GM10266 (cell line): Measurements from ENCODE around the gene TRPM2.

Source experiments
- DNase-seq: peaks from one replicate; pipeline ENCODE4 v3.0.0; 2012; ENCODE audit errors: extremely low spot score
- CTCF ChIP-seq: IDR thresholded peaks from 2 replicates; pipeline ENCODE4 v1.5.1; 2012; ENCODE audit warnings: mild to moderate bottlenecking, low read depth; ENCODE audit not compliant: control insufficient read depth, insufficient read depth; ENCODE audit errors: missing control alignments

Gene TRPM2

GRCh38 chr21:44322621-44323325 lies 30.6 kb upstream of the TRPM2 start:
- TF ChIP-seq CTCF: no peak
- no peak for DNase-seq

DNA sequence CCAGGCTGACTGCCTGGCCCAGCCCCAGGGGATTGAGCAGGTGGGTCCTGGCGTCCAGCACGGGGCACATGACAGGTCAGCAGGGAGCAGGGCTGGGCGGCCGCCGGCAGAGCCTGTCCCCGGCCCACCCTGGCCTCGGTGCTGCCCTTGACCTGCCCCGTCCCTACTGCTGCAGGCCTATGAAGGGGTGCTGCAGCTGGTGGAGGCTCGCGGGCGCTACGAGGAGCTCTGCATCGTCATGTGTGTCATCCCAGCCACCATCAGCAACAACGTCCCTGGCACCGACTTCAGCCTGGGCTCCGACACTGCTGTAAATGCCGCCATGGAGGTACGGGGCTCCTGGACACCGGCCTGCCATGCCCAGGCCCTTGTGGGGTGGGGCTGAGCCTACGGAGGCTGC lies 29.8 kb upstream of the TRPM2 start:
- TF ChIP-seq CTCF: no peak
- no peak for DNase-seq

DNA sequence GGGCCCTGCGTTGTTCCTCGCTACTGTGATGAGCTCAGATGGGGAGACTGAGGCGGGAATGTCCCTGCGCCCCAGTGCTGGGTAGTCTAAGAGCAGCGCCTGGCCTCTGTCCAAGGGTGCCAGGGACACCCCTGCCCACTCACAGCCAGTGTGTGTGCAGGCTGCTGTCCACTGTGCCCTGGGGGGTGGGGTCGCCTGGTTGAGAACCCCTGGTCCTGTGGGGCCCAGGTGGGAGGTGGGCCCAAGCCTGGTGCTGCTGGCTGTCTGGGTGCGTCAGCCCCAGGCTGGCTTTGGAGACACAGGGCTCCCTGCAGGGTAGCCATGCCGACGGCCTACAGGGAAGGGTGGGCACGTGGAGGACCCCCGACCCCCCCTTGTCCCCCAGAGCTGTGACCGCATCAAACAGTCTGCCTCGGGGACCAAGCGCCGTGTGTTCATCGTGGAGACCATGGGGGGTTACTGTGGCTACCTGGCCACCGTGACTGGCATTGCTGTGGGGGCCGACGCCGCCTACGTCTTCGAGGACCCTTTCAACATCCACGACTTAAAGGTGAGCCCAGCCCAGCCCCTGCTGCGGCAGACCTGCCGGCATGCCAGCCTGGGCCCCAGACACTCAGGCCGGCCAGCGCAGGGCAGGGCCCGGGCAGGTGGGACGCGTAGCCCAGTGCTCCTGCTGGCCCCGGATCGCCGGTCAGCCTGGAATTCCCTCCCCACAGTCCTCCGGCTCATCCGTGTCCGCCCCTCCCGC lies 29.1 kb upstream of the TRPM2 start:
- no peak for DNase-seq
- no peak for TF ChIP-seq CTCF

DNA sequence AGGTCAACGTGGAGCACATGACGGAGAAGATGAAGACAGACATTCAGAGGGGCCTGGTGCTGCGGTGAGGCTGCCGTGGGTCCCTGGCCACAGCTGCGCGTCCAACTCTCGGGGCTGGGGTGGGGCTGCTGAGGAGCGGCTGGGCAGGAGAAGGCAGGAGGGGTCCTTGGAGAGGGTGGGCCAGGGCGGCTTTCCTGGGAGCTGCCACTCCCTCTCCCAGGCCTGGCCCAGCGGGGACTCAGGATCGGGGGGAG lies 28.6 kb upstream of the TRPM2 start:
- TF ChIP-seq CTCF: no peak
- DNase-seq: no peak

DNA sequence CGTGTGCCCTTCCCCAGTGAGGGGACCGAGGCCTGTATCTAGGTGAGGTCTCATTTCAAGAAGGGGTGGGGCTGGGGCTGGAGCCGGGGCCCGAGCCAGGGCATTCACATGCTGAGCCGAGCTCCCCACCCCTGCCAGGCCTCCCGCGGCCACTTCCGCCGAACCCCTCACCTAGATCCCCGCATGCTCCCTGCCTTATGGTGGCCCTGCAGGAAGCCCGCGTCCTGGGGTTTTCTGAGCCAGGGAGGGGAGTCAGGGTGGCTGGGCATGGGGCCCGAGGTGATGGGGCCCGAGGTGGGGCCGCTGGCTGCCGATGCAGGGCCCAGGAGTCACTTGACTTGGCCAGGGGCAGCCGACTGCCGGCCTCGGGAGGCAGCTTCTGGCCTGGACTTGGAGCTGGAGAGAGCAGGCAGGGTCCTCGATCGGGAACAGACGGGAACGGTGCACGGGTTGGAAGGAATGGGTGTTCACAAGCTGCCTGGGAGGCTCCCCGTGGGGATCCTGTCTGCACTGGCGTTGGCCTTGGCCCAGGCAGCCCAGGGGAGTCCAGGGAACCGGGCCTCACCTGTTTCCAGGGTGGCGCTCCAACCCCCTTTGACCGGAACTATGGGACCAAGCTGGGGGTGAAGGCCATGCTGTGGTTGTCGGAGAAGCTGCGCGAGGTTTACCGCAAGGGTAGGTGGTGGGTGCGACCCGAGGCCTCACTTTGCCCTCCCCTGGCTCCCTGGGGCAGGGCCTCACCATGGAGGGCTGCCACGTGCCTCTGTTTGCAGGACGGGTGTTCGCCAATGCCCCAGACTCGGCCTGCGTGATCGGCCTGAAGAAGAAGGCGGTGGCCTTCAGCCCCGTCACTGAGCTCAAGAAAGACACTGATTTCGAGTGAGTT lies 27.8 kb upstream of the TRPM2 start:
- no peak for TF ChIP-seq CTCF
- no peak for DNase-seq

DNA sequence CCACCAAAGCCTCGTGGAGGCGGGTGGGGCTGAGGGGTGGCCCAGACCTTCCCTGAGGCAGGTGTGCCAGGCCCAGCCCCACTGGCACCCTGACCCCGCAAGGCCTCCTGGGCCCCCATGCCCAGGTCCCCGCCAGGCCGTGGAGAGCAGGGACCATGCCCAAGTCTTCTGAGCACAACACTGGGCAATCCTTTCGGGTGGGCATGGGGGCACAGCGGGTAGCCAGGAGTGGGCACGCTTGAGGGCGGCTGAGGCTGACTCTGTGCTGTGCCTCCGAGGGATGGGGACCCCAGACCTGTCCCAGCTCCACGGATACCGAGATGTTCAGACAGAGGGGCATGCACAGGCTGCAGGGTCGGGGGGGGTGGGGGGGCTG lies 27.2 kb upstream of the TRPM2 start:
- TF ChIP-seq CTCF: no peak

More for the DNA sequence above, 27.2 kb upstream of the TRPM2 start:
- DNase-seq: no peak
